A673 (cell line): ENCODE results near the gene CBX8.

Experiments
- CTCF ChIP-seq: fragments of 300-800, 200-600 bp; sonication (generic); conservative IDR thresholded peaks from 2 replicates; pipeline ENCODE4 v1.5.1; 2017; ENCODE audit warnings: low read depth, mild to moderate bottlenecking, antibody characterized with exemption, low read length, moderate library complexity, mixed read lengths
- EZH2 ChIP-seq: fragments of 200-600 bp; sonication (generic); IDR thresholded peaks from 2 replicates; pipeline ENCODE4 v1.6.1; 2017; ENCODE audit warnings: borderline replicate concordance, low read depth, mild to moderate bottlenecking, mixed read lengths, antibody characterized with exemption, low read length; ENCODE audit not compliant: poor library complexity, severe bottlenecking

GRCh38 chr17:79830303-79830702 lies 33.4 kb upstream of the CBX8 start:
- TF ChIP-seq CTCF = no peak
- TF ChIP-seq EZH2 = no peak
